ENCODE data around the gene SRGAP3.

The SRGAP3 gene

GRCh38 chr3:8994226-8994625 lies 255.2 kb downstream of the SRGAP3 start:
- TF ChIP-seq RAD21 (IDR thresholded peaks at IDR 0.05; ENCODE audit: low read depth) (no peak), CREB1 (IDR thresholded peaks at IDR 0.05; ENCODE audit: low read depth) (no peak), USF1 (IDR thresholded peaks at IDR 0.05) (no peak), FOXM1 (IDR thresholded peaks at IDR 0.05; ENCODE audit: borderline replicate concordance, low read depth) (no peak), YY1 (IDR thresholded peaks at IDR 0.05; ENCODE audit: low read depth) (no peak), EP300 (IDR thresholded peaks at IDR 0.05; ENCODE audit: borderline replicate concordance) (no peak), NFIC (IDR thresholded peaks at IDR 0.05) (no peak), ZBTB7A (IDR thresholded peaks at IDR 0.05; ENCODE audit: low read depth) (no peak), TAF1 (IDR thresholded peaks at IDR 0.05; ENCODE audit: low read depth) (no peak), MAX (IDR thresholded peaks at IDR 0.05) (no peak), TEAD4 (IDR thresholded peaks at IDR 0.05) (no peak), TCF12 (IDR thresholded peaks at IDR 0.05; ENCODE audit: low read depth) (no peak), CEBPB (IDR thresholded peaks at IDR 0.05) (no peak), EGR1 (IDR thresholded peaks at IDR 0.05) (no peak), REST (IDR thresholded peaks at IDR 0.05; ENCODE audit: low read depth) (no peak)

- TF ChIP-seq RAD21 (IDR thresholded peaks at IDR 0.05; ENCODE audit: low read depth): no peak
- TF ChIP-seq EGR1 (IDR thresholded peaks at IDR 0.05): no peak
- TF ChIP-seq TCF12 (IDR thresholded peaks at IDR 0.05; ENCODE audit: low read depth): no peak
- no peak for TF ChIP-seq TAF1 (IDR thresholded peaks at IDR 0.05; ENCODE audit: low read depth)
- TF ChIP-seq YY1 (IDR thresholded peaks at IDR 0.05; ENCODE audit: low read depth): no peak
- no peak for TF ChIP-seq NFIC (IDR thresholded peaks at IDR 0.05)
- no peak for TF ChIP-seq MAX (IDR thresholded peaks at IDR 0.05)
- TF ChIP-seq CREB1 (IDR thresholded peaks at IDR 0.05; ENCODE audit: low read depth): no peak
- TF ChIP-seq CEBPB (IDR thresholded peaks at IDR 0.05): no peak
- TF ChIP-seq ZBTB7A (IDR thresholded peaks at IDR 0.05; ENCODE audit: low read depth): no peak
Measured at GRCh38 chr3:8993331-8993730, 256.1 kb downstream of the SRGAP3 start.

- TF ChIP-seq EGR1 (IDR thresholded peaks at IDR 0.05): no peak
- TF ChIP-seq RAD21 (IDR thresholded peaks at IDR 0.05; ENCODE audit: low read depth): no peak
- no peak for TF ChIP-seq ZBTB7A (IDR thresholded peaks at IDR 0.05; ENCODE audit: low read depth)
- no peak for TF ChIP-seq CREB1 (IDR thresholded peaks at IDR 0.05; ENCODE audit: low read depth)
Measured at GRCh38 chr3:8992854-8993253, 256.6 kb downstream of the SRGAP3 start.

- TF ChIP-seq CEBPB (IDR thresholded peaks at IDR 0.05) (no peak), USF1 (IDR thresholded peaks at IDR 0.05) (no peak)
Measured at GRCh38 chr3:8992199-8992598, 257.2 kb downstream of the SRGAP3 start.

GRCh38 chr3:8990266-8991215 lies 258.9 kb downstream of the SRGAP3 start:
- no peak for TF ChIP-seq RAD21 (IDR thresholded peaks at IDR 0.05; ENCODE audit: low read depth)
- TF ChIP-seq MAX (IDR thresholded peaks at IDR 0.05): no peak
- no peak for TF ChIP-seq EP300 (IDR thresholded peaks at IDR 0.05; ENCODE audit: borderline replicate concordance)
- no peak for TF ChIP-seq ZBTB7A (IDR thresholded peaks at IDR 0.05; ENCODE audit: low read depth)
- no peak for TF ChIP-seq USF1 (IDR thresholded peaks at IDR 0.05)
- TF ChIP-seq NFIC (IDR thresholded peaks at IDR 0.05): no peak
- no peak for TF ChIP-seq YY1 (IDR thresholded peaks at IDR 0.05; ENCODE audit: low read depth)
- no peak for TF ChIP-seq TAF1 (IDR thresholded peaks at IDR 0.05; ENCODE audit: low read depth)
- no peak for TF ChIP-seq CREB1 (IDR thresholded peaks at IDR 0.05; ENCODE audit: low read depth)
- no peak for TF ChIP-seq FOXM1 (IDR thresholded peaks at IDR 0.05; ENCODE audit: borderline replicate concordance, low read depth)
- no peak for TF ChIP-seq EGR1 (IDR thresholded peaks at IDR 0.05)
- no peak for TF ChIP-seq TCF12 (IDR thresholded peaks at IDR 0.05; ENCODE audit: low read depth)
- no peak for TF ChIP-seq TEAD4 (IDR thresholded peaks at IDR 0.05)
- TF ChIP-seq REST (IDR thresholded peaks at IDR 0.05; ENCODE audit: low read depth): no peak
- no peak for TF ChIP-seq CEBPB (IDR thresholded peaks at IDR 0.05)
